HG03460 (cell line): ENCODE results near the gene PHF24.
"Not testable (repeated sequence)": the region's sequence is repeated elsewhere in the genome, so short reads cannot be mapped to it uniquely, and the experiment has no call there.

ENCODE experiments used
- ATAC-seq: cut with Tn5 transposase; IDR thresholded peaks from one replicate; pipeline ENCODE4 v1.9.1; 2021; ENCODE audit not compliant: unreplicated experiment

Gene PHF24

DNA sequence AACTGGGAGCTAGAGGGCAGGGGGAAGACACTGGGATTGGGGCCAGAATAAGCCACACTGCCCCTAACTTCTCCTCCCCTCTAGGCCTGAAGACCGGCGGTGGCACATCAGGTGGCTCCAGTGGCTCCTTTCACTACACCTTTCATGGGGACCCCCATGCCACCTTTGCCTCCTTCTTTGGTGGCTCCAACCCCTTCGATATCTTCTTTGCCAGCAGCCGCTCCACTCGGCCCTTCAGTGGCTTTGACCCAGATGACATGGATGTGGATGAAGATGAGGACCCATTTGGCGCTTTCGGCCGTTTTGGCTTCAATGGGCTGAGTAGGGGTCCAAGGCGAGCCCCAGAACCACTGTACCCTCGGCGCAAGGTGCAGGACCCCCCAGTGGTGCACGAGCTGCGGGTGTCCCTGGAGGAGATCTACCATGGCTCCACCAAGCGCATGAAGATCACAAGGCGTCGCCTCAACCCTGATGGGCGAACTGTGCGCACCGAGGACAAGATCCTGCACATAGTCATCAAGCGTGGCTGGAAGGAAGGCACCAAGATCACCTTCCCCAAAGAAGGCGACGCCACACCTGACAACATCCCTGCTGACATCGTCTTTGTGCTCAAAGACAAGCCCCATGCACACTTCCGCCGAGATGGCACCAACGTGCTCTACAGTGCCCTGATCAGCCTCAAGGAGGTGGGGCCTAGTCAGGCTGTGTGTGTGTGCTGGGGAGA is 38.3 kb downstream of the PHF24 start:
- ATAC-seq: no peak

DNA sequence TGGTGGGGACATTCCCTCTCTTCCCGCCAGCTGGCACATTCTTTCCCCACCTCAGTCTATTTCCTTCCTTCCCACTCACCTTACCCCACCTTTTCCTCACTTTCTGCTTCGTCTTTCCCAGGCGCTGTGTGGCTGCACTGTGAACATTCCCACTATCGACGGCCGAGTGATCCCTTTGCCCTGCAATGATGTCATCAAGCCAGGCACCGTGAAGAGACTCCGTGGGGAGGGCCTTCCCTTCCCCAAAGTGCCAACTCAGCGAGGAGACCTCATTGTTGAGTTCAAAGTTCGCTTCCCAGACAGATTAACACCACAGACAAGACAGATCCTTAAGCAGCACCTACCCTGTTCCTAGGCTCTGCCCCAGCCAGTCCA is 38.8 kb downstream of the PHF24 start:
- no peak for ATAC-seq

DNA sequence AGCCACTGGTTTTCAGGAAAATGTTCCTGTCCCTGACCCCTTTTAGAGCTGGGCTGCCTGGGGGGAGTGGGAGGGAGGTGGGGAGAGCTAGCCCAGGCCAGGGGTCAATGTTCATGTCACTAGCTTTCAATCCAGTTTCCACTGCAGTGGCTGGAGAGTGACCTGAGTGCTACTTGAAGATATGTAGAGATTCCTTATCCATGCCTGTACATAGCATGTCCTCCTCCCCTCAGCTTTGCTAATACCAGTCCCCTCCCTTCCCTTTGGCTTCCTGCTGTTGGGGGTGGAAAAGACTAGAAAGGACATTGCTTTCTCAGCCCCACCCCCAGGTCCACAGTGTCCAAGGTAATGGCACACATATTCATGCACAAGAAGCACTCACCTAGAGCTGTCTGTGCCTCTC is 39.3 kb downstream of the PHF24 start:
- no peak for ATAC-seq

DNA sequence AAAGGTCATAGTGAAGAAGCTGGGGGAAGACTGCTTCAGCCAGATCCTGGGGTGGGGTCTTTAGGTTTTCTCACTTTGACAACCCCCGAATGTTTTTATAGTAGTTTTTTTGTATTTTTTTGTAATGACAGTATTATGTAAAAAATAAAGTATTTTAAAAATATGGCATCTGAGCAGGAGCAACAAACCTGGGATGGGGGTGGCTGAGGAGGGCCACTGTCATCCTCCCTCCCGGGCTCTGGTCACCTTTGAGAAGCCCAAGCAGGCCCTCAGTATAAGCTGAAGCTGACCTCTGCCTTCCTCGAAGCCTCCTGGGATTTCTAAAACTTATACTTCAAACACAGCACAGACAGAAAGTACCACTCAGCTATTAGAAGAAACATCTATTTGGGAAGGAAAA is 40.2 kb downstream of the PHF24 start:
- ATAC-seq: no peak

DNA sequence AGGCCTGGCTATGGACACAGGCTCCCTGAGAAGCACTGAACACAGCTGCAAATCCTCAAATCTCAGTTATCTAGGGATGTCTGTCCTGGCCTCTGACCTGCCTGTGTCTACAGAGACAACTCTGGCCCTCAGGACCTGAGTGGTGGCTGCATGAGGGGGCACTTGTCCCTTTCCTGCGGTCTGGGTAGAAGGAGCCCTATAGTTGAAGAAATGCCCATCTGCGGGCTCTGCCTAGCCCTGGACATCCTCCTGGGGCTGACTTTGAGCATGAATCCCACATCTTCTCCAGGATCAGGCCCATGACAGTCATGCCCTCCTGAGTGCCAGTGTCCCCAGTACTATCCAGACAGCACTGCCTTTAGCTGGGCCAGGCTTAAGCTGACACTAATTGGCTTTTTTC is 41.5 kb downstream of the PHF24 start:
- no peak for ATAC-seq

DNA sequence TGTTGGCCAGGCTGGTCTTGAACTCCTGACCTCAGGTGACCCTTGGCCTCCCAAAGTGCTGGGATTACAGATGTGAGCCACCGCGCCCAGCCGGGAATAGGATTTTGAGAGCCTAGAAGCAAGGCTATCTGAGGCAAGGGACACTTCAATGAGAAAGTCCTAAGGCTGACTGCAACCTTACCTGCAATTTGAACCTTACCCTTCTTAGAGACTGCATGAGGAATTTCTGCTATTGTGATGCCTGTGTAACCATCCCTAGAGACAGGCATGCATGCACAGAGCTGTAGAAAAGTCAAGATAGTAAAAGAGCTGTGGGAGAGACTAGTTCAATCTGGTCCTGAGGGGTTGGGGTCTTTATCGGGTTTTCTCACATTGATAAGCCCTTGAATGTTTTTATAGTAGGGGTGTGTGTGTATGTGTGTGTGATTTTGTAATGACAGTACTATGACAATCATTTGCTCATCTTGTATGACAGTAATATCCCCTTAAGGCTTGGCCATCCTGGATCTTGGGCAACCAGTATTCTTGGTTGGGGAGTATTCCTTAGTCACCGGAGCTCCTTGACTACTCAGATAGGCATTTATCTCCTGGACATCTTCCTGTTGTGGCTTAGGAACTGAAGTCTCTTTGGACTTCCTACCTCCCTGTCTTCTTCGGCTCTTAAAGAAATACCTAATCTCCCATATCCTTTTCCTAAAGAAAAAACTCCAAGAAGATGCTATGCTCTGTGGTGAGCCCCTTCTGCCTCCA is 42.6 kb downstream of the PHF24 start:
- ATAC-seq: no peak

DNA sequence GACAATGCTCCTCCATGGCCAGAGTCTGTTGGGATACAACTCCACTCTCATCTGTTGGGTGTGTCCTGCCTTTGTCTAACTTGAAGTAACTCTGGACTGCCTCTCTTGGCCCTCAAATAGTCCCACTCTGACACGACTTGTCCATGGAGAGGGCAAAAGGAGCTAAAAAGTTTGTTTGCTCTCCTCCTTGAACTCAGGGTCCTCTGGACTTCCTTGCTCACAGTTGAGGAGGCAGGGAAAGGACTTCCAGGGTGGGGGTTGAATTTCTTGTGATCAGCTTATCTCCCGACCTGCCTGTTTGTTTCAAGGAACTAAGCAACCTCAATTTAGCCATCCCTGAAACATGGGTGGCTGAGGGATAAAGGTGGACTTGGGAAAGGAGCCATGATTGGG is 43.2 kb downstream of the PHF24 start:
- ATAC-seq: no peak

DNA sequence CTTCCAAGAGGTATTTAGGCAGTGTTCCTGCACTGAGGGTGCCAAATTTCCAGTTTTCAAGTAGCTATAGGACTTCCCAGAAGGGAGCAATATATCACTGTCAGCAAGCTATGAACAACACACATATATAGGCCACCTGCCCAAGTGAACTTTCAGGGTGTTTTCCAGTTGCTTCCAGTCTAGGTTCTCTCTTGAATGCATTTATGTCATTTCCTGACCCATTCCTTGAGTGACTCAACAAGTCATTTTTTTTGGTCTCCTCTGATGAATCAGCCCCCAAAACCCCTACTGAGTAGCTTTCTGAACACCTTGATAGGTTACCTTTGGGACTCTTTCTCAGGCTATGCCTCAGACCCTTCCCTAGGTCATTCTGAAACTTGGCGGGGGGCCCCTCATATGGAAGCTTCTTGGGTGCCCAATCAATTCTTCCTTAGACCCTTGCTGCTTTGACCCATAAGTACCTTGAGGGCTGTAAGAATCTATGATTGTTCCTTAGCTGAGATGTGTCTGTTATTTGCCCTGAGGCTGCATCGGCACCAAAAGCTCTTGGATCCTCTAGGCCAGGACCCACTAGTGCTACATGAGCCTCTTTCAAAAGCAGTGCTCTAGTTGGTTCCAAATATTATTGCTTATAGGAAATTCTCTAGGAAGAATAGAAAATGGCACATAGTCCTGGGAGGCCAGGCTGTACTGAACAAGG is 43.9 kb downstream of the PHF24 start:
- no peak for ATAC-seq

DNA sequence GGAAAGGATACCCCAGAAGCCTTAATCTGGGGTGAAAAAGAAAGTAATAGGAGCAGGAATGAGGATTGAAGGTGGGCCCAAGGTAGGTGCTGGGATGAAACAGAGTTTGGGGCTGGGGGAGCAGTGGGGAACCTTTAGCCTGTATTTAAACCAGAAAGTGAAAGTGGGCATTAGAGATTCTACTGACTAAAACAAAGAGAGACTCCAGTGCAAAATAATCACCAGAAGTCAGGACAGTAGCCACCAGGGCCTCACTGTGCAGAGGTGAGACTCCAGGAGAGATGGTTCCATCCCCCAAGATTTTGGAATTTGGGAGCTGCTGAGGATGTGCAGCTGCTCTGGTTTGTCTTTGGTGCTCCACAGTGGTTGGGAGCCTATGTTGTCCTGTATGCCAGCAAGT is 44.5 kb downstream of the PHF24 start:
- no peak for ATAC-seq

DNA sequence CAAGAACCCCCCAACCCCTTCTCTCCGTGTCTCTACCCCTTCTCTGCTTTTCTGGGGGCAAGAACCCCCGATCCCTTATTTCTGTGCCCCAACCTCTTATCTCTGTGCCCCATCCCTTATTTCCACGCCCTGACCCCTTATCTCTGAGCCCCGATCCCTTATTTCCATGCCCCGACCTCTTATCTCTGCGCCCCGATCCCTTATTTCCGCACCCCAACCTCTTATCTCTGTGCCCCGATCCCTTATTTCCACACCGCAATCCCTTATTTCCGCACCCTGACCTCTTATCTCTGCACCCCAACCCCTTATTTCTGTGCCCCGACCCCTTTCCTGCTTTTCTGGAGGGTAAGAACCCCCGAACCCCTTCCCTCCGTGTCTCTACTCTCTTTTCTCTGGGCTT is 46.2 kb downstream of the PHF24 start:
- not testable (repeated sequence) for ATAC-seq

DNA sequence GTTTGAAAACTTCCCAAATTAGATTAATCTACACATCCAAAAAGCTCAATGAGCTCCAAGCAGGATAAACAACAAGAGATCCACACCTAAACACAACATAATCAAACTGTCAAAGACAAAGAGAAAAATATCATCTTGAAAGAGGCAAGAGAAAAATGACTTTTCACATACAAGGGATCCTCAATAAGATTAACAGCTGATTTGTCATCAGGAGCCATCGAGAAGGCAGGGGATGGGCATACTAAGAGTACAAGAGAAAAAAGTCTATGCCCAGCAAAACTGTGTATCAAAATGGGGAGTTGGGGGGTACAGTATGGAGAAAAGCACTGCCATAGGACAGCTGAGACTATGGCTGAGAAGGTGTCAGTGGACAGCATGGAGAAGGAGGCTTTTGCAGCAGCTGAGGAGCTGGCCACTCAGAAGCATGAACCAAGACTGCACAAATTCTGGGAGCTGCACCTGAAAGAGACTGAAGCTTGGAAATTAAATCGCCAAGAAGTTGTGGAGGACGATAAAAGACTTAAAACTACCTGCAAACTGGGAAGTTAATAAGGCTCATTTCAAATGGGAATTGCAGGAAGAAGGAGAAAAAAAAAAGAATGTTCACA is 52.4 kb downstream of the PHF24 start:
- no peak for ATAC-seq

DNA sequence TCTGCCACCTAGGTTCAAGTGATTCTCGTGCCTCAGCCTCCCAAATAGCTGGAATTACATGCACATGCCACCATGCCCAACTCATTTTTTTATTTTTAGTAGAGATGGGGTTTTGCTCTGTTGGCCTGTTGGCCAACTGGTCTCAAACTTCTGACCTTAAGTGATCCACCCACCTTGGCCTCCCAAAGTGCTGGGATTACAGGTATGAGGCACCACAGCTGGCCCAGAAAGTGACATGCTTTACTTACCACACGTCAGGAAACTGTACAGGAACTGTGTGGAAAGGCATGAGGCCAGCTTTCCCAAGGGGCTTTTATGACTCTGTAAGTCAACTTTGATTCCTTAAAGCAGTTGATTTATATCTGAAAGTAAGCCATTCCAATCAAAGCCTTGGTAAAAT is 56.4 kb downstream of the PHF24 start:
- no peak for ATAC-seq

DNA sequence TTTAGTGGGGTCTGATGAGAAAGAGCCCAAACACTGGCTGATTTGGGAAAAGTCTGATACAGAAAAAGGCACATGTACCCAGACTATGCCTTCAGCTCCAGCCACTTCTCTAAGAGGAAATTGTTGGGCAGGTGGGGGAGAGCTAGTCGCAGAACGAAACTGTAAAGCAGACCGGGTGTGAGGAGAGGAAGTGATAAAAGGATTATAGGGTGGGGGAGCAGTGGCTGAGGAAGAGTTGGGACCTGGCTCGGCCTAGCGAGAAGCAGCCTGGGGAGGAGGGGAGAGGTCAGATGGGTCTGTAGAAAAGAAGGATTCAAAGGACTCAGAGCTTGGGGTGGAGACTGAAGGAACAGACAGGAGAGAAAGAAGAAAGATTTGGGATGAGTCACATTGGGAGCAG is 65.4 kb downstream of the PHF24 start:
- ATAC-seq: not testable (repeated sequence)

DNA sequence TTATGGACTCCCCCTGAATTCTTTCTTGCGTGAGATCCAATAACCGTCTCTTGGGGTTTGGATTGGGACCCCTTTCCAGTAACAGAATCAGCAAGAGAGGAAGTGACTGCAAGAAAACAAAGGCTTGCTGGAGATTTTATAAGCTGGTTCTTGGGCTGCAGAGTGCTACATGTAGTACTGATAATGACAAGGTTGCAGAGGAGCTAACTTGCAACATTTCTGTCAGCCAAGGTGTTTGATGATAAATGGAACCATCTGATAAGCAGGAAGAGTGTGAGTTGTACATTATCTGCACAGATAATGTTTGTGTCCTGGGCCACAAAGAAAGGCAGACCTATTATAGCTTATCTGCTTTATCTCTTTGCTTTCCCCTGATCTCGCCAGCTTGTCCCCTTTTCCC is 68.6 kb downstream of the PHF24 start:
- no peak for ATAC-seq

DNA sequence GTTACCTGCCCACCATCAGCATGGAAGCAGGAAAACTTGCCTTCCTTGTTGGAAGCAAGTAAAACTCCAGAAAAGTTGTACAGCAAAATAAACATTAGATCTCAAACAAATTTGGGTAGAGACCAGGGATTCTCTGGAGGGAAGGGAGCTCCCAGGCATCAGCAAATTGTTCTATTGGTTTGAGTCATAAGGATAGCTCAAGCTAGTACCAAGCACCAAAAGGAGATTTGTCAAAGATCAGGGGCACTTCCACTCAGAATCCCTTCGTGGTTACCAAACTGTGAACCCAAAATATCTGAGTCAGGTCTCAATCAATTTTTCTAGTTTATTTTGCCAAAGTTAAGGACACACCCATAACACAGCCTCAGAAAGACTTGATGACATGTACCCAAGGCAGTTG is 69.3 kb downstream of the PHF24 start:
- ATAC-seq: no peak

DNA sequence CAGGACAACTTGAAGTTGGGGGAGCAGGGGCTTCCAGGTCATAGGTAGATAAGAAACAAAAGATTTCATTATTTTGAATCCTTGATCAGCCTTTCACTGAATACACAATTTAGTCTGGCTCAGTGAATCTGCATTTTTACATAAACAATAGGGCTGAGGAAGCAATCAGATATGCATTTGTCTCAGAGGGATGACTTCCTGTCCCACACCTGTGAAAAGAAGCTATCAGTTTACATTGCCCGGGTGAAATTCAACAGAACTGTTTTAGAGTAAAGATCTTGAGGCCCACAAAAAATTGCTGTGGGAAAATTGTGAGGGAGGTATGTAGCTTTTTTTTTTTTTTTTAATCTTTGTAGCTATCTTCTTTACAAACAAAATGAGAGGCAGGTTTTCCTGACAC is 69.8 kb downstream of the PHF24 start:
- no peak for ATAC-seq

DNA sequence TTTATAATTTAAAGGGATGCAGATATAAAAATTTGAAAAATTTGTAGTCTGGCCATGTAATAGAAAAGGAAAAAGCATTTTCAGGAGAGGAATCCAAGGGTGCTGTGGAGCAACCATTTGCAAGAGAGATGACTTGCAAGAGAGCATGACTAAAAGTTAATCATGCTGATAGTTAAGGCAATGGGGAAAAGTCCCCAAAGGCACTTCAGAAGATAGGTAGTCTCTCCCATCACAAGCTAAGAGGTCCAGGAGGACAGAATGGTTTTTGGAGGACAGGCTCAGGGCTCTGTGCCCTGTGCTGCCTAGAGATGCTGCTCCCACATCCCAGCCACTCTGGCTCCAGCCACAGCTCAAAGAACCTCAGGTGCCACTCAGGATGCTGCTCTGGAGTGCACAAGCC is 70.3 kb downstream of the PHF24 start:
- no peak for ATAC-seq

DNA sequence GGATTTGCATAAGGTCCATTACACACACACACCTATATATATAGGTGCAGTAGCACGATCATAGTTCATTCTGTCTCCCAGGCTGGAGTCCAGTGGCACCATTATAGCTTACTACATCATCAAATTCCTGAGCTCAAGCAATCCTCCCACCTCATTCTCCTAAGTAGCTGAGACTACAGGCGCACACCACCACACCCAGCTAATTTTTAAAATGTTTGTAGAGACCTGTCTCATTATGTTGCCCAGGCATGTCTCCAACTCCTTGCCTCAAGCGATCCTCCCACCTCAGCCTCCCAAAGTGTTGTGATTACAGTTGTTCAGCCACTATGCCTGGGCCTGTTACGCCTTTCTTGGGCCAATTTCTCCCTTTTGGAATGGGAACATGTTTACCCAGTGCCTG is 71.2 kb downstream of the PHF24 start:
- ATAC-seq: no peak

DNA sequence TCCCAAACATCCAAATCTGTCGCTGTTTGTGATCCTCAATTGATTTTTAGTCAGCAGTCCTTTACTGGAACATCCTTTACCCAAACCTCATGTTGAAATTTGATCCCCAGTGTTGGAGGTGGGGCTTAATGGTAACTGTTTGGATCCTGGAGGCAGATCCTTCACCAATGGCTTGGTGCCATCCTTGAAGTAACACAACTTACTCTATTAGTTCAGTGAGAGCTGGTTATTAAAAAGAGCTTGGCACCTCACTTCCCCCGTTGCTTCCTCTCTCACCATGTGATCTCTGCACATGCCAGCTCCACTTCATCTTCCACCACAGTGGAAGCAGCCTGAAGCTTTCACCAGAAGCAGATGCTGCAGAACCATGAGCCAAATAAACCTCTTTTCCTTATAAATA is 71.8 kb downstream of the PHF24 start:
- ATAC-seq: no peak
